GM19468 (cell line): ENCODE measurements around the gene IQCF5.
"Not testable (repeated sequence)": the region's sequence is repeated elsewhere in the genome, so short reads cannot be mapped to it uniquely, and the experiment has no call there.

Source experiments
- ATAC-seq: cut with Tn5 transposase; IDR thresholded peaks from one replicate; pipeline ENCODE4 v1.9.1; 2021; ENCODE audit warnings: mild to moderate bottlenecking, moderate library complexity, moderate number of reproducible peaks; ENCODE audit not compliant: unreplicated experiment; ENCODE audit errors: extremely low read depth

IQCF5 gene

DNA sequence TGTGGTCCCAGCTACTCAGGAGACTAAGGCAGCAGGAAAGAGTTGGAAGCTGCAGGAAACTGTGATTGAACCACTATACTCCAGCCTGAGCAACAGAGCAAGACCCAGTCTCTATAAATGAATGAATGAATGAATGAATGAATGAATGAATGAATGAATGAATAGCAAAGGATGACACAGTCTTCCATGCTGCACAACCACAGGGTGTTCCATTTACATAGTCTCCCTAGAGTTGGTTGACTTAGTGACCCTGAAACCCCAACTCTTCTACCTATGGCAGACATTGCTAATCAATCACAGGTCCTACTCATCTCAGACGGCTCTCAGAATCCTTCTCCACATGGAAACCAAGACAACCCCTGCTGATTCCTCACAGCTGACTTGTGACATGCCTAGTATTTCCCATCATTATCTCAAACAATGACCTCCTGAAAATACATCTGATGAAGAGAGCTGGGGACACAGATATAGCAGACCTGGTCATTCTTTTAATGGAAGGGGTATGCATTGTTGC is 2.1 kb downstream of the IQCF5 start:
- ATAC-seq = no peak

DNA sequence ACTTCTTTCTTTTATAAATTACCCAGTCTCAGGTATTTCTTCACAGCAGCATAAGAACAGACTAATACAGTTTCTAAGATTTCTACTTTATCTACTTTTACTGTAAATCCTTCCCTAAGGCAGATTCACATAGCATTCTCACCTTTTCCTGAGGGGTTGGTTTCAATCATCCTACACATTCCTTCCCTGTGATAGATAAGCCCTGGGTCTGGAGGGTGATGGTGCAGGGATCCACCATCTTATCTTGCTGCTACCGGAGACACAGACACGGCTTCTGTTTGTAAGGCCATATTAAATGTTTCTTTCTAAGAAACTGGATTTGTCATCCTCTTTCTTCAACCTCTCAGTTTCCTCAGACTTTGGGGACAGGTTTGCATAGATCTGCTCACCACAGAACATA is 6.1 kb downstream of the IQCF5 start:
- no peak for ATAC-seq

DNA sequence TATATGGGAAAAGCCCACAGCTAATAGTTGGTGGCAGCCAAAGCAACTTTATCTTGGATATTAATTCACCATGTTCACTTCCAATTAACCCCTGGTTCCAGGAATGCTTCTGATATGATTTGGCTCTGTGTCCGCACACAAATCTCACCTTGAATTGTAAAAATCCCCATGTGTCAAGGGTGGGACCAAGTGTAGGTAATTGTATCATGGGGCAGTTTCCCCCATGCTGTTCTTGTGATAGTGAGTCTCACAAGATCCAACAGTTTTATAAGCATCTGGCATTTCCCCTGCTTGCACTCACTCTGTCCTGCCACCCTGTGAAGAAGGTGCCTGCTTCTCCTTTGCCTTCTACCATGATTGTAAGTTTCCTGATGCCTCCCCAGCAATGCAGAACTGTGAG is 6.5 kb downstream of the IQCF5 start:
- not testable (repeated sequence) for ATAC-seq

DNA sequence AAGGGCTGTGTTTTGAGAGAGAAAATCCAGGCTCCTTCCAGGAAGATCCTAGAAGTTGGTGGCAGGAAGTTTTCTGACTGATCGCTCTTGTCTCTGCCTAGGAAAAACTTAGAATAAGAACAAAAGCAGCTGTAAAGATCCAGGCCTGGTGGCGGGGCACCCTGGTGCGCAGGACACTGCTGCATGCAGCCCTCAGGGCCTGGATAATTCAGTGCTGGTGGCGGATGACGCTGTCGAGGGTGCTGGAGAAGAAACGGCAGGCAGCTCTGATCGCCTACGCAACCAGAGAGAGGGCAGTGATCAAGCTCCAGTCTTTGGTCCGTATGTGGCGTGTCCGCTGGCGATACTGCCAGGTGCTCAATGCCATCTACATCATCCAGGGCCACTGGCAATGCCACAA is 12.5 kb downstream of the IQCF5 start:
- no peak for ATAC-seq

DNA sequence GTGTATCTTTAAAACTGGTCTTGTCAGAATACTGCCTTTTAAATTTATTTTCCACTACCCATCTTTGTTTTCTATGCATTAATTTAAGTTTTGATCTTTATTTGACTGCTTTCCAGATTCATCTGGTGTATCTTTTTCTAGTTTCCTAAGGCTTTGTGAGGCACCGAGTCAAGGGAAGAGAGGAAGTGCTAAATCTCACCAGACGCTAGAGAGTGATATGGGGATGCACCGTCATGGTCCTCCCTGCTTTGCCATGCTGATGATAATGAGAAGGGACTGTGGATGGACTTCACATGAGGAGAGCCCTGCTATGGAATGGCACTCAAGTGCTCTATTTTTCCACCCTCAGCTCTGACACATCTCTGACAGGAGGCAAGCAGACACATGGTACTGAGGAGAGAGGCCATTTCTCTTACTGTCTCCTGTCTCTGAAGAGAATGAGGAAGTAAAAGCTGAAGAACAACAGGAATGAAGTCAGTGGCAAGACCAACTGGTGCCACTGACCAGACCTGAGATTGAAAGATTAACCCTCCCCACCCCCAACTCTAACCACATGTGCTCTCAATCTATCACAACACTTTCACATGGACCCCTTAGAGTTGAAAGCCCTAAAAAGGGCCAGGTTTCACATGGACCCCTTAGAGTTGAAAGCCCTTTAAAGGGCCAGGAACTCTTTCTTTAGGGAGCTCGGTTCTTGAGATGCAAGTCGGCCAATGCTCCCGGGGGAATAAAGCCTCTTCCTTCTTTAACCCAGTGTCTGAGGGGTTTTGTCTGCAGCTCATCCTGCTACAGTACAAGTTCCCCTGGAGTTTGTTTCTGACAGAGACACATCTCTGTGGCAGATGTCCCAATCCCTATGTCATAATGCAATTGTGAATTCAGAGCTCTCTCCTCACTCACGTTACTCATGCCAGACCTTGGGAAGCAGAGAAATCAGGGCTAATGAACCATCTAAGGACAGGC is 14.4 kb downstream of the IQCF5 start, which contains the start of gene IQCF2:
Gene IQCF2, plus strand, starts transcription at position 913 of the 963 bp plus-strand sequence. CDS start 52 bp downstream, outside the sequence.
- no peak for ATAC-seq

DNA sequence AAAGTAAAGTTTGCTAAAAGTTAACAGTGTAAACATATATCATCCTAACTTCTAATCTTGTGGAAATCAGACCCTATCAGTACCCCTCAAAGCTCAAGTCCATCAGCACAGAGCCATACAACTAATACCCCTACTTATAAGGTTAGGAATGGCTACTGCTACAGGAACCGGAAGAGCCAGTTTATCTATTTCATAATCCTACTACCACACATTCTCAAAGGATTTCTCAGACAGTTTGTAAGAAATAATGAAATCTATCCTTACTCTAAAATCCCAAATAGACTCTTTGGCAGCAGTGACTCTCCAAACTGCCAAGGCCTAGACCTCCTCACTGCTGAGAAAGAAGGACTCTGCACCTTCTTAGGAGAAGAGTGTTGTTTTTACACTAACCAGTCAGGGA is 20.0 kb downstream of the IQCF5 start:
- not testable (repeated sequence) for ATAC-seq

DNA sequence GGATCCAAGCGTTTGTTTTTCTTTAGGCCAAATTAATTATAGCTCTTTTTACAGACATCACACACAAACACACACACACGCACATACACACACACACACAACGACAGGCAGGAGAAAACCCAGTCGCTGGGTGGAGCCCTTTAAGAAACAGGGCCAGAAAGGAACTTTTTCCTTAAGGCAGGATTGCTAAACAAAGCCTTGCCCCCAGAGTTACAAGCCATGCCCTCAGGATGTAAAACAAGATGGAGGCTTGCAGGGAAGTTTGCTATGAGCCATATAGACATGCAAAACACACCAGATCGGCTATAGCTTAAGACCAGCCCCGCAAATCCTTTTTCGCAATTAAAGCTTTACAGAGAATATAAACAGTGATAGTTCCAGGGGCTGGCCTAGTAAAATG is 30.3 kb downstream of the IQCF5 start:
- no peak for ATAC-seq

DNA sequence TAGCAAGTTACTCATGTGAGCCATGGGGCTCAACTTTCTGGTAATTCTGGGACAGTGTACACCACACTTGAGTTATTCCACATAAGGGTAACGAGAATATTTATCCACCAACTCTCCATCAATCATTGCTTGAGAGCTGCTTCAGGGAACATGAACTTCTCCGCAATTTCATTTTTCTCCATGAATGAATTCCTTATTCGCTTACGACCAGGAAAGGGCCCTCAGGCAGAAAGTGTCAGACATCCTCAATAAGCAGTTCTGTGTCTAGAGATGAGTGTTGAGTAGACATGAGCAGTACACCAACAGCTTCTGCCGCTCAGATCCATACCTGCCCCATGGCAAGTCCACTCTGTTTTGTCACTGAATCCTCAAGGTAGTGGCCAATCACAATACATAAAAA is 38.8 kb downstream of the IQCF5 start:
- ATAC-seq = no peak

DNA sequence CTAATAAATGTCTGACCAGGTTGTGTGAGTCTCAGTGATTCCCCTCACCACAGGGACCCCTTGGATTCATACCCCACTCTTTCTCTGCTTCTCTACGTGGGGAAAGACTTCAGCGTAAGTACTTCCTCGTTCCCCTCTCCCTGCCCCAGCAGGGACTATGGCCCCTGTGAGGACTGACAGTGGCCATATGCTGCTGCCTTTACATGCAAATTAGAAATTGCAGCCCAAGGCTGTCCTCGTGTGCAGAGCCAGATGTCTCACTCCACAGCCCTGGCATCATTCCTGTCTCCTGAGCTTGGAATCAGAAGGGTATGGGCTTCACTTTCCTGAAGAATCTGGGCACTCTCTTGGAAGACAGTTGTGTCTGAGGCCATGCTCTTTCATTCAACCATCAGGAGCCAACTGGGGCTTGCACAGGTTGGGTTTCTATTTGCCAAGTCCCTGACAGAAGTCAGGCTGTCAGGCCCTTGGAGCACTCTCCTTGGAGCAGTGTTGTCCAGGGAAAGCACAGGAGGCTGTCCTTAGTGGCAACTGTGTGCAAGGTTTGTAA is 44.5 kb downstream of the IQCF5 start:
- ATAC-seq = no peak

DNA sequence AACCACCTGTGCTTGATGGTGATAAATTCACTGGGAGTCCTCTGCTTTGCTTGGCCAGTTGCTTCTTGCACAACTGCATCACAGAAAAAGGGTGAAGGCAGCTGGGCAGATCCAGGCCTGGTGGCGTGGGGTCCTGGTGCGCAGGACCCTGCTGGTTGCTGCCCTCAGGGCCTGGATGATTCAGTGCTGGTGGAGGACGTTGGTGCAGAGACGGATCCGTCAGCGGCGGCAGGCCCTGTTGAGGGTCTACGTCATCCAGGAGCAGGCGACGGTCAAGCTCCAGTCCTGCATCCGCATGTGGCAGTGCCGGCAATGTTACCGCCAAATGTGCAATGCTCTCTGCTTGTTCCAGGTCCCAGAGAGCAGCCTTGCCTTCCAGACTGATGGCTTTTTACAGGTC is 45.1 kb downstream of the IQCF5 start:
- ATAC-seq = no peak

DNA sequence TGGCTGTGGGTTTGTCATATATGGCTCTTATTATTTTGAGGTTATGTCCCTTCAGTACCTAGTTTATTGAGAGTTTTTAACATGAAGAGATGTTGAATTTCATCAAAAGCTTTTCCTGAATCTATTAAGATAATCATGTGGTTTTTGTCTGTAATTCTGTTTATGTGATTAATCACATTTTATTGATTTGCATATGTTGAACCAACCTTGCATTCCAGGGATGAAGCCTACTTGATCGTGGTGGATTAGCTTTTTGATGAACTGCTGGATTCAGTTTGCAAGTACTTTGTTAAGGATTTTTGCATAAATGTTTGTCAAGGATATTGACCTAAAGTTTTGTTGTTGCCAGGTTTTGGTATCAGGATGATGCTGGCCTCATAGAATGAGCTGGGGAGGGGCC is 47.1 kb downstream of the IQCF5 start:
- ATAC-seq = no peak
